Adrenal gland (tissue), 12 donors: ENCODE results near the gene LANCL2. TPM values are rescaled to one million over a fixed set of nuclear protein-coding genes. Genes with fewer than 3 reads are reported as not detected.
"Not testable (repeated sequence)": the region's sequence is repeated elsewhere in the genome, so short reads cannot be mapped to it uniquely, and the experiment has no call there.

ENCODE experiments used
- DNase-seq, 7 donors: peaks; one replicate each; pipeline ENCODE4 v3.0.0-alpha.2; 2019 to 2020
- H3K27ac ChIP-seq, 5 donors: fragments of 200-600 bp; sonication (generic) in 4 of 5; 1 replicate in 3 of 5; 2 replicates in 2 of 5; pipeline versions ENCODE4 v1.5.1 to v1.8.0; 2016 to 2020; ENCODE audit warnings: mild to moderate bottlenecking in 1 of 5
- H3K27me3 ChIP-seq: fragments of 200-600 bp; 2 replicates; pipeline ENCODE4 v1.8.0; 2021
- H3K36me3 ChIP-seq, 2 donors: fragments of 200-600 bp; replicated peaks in 1 of 2; 1 replicate in 1 of 2; 2 replicates in 1 of 2; pipeline versions ENCODE4 v1.5.1 to v1.8.0; 2018 to 2022
- H3K4me1 ChIP-seq, 2 donors: fragments of 200-600 bp; replicated peaks in 1 of 2; 1 replicate in 1 of 2; 2 replicates in 1 of 2; pipeline versions ENCODE4 v1.5.1 to v1.8.0; 2018 to 2021
- H3K4me3 ChIP-seq, 4 donors: fragments of 200-600 bp; sonication (generic) in 3 of 4; one replicate each; pipeline ENCODE4 v1.5.1; 2016 to 2018
- H3K9me3 ChIP-seq, 3 donors: fragments of 200-600 bp; sonication (generic) in 1 of 3; replicated peaks in 1 of 3; 1 replicate in 2 of 3; 2 replicates in 1 of 3; pipeline versions ENCODE4 v1.5.1 to v1.8.0; 2016 to 2021
- CTCF ChIP-seq, 6 experiments: fragments of 450-650 bp in 4 of 6; fragments of 200-600 bp in 2 of 6; sonication (generic) in 1 of 6; IDR thresholded peaks; 1 replicate in 5 of 6; 2 replicates in 1 of 6; pipeline versions ENCODE4 v1.5.1 to v1.8.0; 2016 to 2021; ENCODE audit warnings: antibody characterized with exemption in 6 of 6, mild to moderate bottlenecking in 2 of 6, moderate library complexity in 1 of 6
- POLR2A ChIP-seq, 2 donors: fragments of 450-650 bp; IDR thresholded peaks; one replicate each; pipeline ENCODE4 v1.6.1; 2017; ENCODE audit warnings: antibody characterized with exemption in 2 of 2, mild to moderate bottlenecking in 2 of 2, moderate library complexity in 1 of 2
- WGBS, 4 donors: extraction: QIAGEN DNeasy Blood & Tissue Kit in 2 of 4; methylation state at CpG; one replicate each; pipeline versions ENCODE4 v1.1.5 to v1.1.7; 2013 to 2017; 5-methylcytosine and 5-hydroxymethylcytosine counted together
- intact Hi-C, 2 donors: fragments of 100-400 bp; cut with DNase I; formaldehyde crosslinking; loops; one replicate each; pipeline versions ENCODE4 v1.14.1 to v1.15.0; 2022 to 2023
- polyA plus RNA-seq, 3 donors: library from polyadenylated mRNA; stranded (reverse); fragments of 200-250 nt in 2 of 3; fragments of 350-450 nt in 1 of 3; fragmentation: Illumina TruSeq in 1 of 3; extraction: RNeasy Lipid Tissue Mini Kit (QIAGEN cat#74804) in 1 of 3; gene quantifications; one replicate each; pipeline ENCODE4 v1.2.3, GENCODE V29; 2013 to 2014
- total RNA-seq, 9 donors: library from RNA; depleted of rRNA in 4 of 9; stranded (reverse); fragments of >200 nt in 4 of 9; fragments of 120-200 nt in 1 of 9; fragmentation: NEBNext Ultra II Directional in 1 of 9; extraction: Animal tissue kit (Norgen Biotek cat#: 25700) in 1 of 9; gene quantifications; one replicate each; pipeline versions ENCODE4 v1.1.0 to v1.2.4, GENCODE V29; 2013 to 2023
- donor health status: healthy with polysubstance abuse.
- donor health status: Bipolar disorder and iron deficiency.
- donor health status: DM: yes; HTN: yes; CAD: no.
- donor health status: DM: no; HTN: no; CAD: no.
- donor health status: DM: no; HTN: no; CAD: no.
- donor health status: DM: yes; HTN: yes; CAD: no.

Gene LANCL2
- total and polyA plus RNA-seq, 12 donors, result 10.5 to 28.1 (median 18.1) TPM

- TF ChIP-seq POLR2A (IDR thresholded peaks at IDR 0.05) (no peak), CTCF (IDR thresholded peaks at IDR 0.05) (no peak)
- no peak overlapping the region for H3K27ac ChIP-seq
- no peaks in the 10 kb centered on the region for H3K4me1 ChIP-seq
- no peak for DNase-seq
- no peak overlapping the region for H3K4me3 ChIP-seq
- H3K27me3 ChIP-seq, result no peaks in the 10 kb centered on the region
- peaks cover 0 to 3% (median 0%) of the 10 kb centered on the region in 3 donors for H3K9me3 ChIP-seq
- 75 to 81% (median 80%) methylated on average over 7 of the region's 7 CpGs for WGBS, 4 donors
- H3K36me3 ChIP-seq, result no peaks in the 10 kb centered on the region
- intact Hi-C loops, result no loop called here
Observed at GRCh38 chr7:55387062-55387965, 22.2 kb downstream of the LANCL2 start.

GRCh38 chr7:55396233-55396785 lies 31.2 kb downstream of the LANCL2 start:
- Histone ChIP-seq H3K4me1 (no peaks in the 10 kb centered on the region), H3K9me3 (no peaks in the 10 kb centered on the region), H3K27ac (no peak overlapping the region), H3K4me3 (no peak overlapping the region), H3K36me3 (peaks cover 0 to 4% of the 10 kb centered on the region in 2 donors), H3K27me3 (no peaks in the 10 kb centered on the region)
- DNase-seq, result no peak
- TF ChIP-seq POLR2A (IDR thresholded peaks at IDR 0.05) (no peak), CTCF (IDR thresholded peaks at IDR 0.05) (no peak)
- WGBS, 4 donors, result 91 to 96% (median 95%) methylated on average over 11 of the region's 11 CpGs
- intact Hi-C loops, result no loop called here

GRCh38 chr7:55397617-55398016 lies 32.5 kb downstream of the LANCL2 start:
- Histone ChIP-seq H3K27me3 (no peaks in the 10 kb centered on the region), H3K9me3 (no peaks in the 10 kb centered on the region), H3K36me3 (peaks cover 0 to 4% of the 10 kb centered on the region in 2 donors), H3K4me1 (no peaks in the 10 kb centered on the region), H3K27ac (no peak overlapping the region), H3K4me3 (no peak overlapping the region)
- 97 to 99% (median 98%) methylated on average over 3 of the region's 3 CpGs for WGBS, 4 donors
- no peak for TF ChIP-seq POLR2A (IDR thresholded peaks at IDR 0.05)
- no peak for TF ChIP-seq CTCF (IDR thresholded peaks at IDR 0.05)
- no peak for DNase-seq
- intact Hi-C loops, result no loop called here

- no peak overlapping the region for H3K27ac ChIP-seq
- DNase-seq, result no peak
- no peak overlapping the region for H3K4me3 ChIP-seq
- H3K4me1 ChIP-seq, result no peaks in the 10 kb centered on the region
- no peaks in the 10 kb centered on the region for H3K9me3 ChIP-seq
- TF ChIP-seq POLR2A (IDR thresholded peaks at IDR 0.05), result no peak
- no peak for TF ChIP-seq CTCF (IDR thresholded peaks at IDR 0.05)
- H3K36me3 ChIP-seq, result peaks cover 0 to 4% of the 10 kb centered on the region in 2 donors
- intact Hi-C loops, result no loop called here
- H3K27me3 ChIP-seq, result no peaks in the 10 kb centered on the region
- 86 to 93% (median 91%) methylated on average over 2 of the region's 2 CpGs for WGBS, 4 donors
Observed at GRCh38 chr7:55400191-55400590, 35.1 kb downstream of the LANCL2 start.

GRCh38 chr7:55402506-55402905 lies 37.4 kb downstream of the LANCL2 start:
- H3K4me1 ChIP-seq, H3K4me3 ChIP-seq, H3K27ac ChIP-seq, H3K27me3 ChIP-seq, H3K36me3 ChIP-seq, intact Hi-C loops, H3K9me3 ChIP-seq, DNase-seq: not testable (repeated sequence)
- WGBS, 4 donors, result 94 to 96% methylated on average over 8 to 21 of the region's 35 CpGs; no CpG with 5 or more reads in 2 of the 4 donors
